Measurements from ENCODE around the gene SUMO1. TPM values are rescaled to one million over a fixed set of nuclear protein-coding genes. Genes with fewer than 3 reads are reported as not detected.

The SUMO1 gene
- total RNA-seq, 1 donor: 158 TPM

DNA sequence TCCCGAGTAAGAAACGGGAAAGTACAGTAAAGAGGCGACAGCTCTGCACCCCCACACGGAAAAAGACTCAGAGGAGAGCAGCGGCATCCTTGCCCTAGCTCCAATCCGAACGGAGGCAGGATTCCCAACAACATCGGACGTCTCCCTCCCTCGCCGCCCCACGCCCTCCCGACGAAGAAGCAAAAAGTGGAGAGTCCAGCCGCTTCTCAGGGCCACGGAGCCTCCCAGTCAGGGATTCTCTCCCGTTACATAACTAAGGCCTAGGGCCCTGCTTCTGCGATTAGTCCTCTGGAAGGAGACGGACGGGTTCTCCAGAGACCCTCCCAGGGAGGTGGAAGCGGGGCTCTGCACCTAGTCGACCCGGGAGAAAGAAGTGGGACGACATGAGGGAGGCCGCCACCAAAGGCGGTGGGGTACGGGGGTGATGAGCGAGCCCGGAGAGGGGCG is 587 bp downstream of the SUMO1 start:
- TF ChIP-seq, protein P1, sequence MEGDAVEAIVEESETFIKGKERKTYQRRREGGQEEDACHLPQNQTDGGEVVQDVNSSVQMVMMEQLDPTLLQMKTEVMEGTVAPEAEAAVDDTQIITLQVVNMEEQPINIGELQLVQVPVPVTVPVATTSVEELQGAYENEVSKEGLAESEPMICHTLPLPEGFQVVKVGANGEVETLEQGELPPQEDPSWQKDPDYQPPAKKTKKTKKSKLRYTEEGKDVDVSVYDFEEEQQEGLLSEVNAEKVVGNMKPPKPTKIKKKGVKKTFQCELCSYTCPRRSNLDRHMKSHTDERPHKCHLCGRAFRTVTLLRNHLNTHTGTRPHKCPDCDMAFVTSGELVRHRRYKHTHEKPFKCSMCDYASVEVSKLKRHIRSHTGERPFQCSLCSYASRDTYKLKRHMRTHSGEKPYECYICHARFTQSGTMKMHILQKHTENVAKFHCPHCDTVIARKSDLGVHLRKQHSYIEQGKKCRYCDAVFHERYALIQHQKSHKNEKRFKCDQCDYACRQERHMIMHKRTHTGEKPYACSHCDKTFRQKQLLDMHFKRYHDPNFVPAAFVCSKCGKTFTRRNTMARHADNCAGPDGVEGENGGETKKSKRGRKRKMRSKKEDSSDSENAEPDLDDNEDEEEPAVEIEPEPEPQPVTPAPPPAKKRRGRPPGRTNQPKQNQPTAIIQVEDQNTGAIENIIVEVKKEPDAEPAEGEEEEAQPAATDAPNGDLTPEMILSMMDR (IDR thresholded peaks at IDR 0.05; ENCODE audit: insufficient read depth, low read length): peak; percentile 8
- DNase-seq (ENCODE audit: low read depth): peak; percentile 52
- H3K4me3 ChIP-seq (ENCODE audit: low read depth, low read length): peak overlapping the region; percentile 93

DNA sequence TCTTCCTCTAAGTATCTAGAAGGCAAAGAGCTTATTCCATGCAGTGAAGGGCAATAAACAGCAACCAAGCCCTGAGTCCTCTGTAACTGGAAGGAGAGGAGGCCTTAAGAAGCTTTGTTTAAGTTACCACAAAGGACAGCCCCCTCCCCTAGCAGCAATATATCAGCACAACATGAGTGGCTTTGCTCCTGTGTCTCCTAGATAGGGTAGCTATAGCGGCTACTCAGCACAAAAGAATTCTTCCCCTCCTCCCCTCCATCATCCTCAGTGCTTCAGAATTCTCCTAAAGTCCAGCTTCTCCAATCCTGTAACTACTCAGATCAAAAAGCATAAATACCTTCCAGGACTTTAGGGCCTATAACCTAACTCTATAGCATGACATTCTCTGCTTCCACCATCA is 16.5 kb downstream of the SUMO1 start:
- DNase-seq (ENCODE audit: low read depth): peak; percentile 20
- no peak overlapping the region for H3K4me3 ChIP-seq (ENCODE audit: low read depth, low read length)

DNA sequence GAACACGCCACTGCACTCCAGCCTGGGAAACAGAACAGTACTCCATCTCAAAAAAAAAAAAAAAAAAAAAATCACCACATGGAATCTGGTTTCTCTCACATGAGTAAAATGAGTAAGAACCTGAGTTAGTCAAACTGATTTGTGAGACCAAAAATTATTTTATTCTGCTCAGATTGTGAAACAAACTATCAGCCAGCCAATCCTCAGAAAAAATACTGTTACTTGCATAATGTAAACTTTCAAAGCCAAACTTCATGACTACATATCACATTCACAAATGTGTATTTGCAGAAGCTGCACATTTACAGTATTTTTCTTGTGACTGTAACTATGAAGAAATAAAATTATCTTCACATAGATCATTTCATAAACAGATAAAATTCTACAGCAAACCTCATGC is 23.2 kb downstream of the SUMO1 start:
- DNase-seq (ENCODE audit: low read depth): peak; percentile 45
- no peak overlapping the region for H3K4me3 ChIP-seq (ENCODE audit: low read depth, low read length)
- TF ChIP-seq, protein P1 (IDR thresholded peaks at IDR 0.05; ENCODE audit: insufficient read depth, low read length): no peak

More for the DNA sequence above, 16.5 kb downstream of the SUMO1 start:
- TF ChIP-seq, protein P1 (IDR thresholded peaks at IDR 0.05; ENCODE audit: insufficient read depth, low read length): no peak

DNA sequence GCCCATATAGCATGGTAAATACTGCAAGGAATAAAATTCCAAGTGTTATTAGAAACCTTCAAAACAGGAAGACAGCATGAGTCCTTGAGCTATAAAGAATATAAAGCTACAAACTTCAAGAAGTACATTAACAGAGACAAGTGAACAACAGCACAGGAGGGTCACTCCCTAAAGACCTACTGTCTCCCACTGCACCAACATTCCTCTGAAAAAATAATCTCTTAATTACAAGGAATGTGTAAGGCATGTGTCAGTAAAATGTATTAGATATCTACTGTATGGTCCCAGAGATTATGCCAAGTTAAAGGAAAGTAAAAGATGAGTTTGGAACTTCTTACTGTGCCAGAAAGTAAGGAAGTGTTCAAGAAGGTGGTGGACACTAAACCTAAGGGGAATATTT is 29.9 kb downstream of the SUMO1 start:
- TF ChIP-seq, protein P1 (IDR thresholded peaks at IDR 0.05; ENCODE audit: insufficient read depth, low read length): no peak
- no peak for DNase-seq (ENCODE audit: low read depth)
- no peak overlapping the region for H3K4me3 ChIP-seq (ENCODE audit: low read depth, low read length)

DNA sequence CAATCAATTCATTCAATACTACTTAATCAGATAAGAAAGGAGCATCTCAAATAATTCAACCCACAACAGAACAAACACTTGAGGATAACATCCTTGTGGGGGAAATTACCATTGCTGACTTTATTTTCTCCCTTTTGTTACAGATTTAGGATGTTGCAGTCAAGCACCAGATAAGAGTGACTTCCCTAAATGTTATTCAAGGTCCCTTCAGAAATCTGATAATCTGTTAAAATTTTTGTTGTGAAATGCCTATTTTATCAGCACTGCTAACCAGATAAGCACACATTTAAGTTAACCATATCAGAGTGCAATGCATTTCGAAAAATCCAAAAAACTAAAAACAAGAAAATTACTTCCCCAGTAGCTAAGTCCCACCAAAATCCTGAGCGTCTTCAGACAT is 33.5 kb downstream of the SUMO1 start:
- H3K4me3 ChIP-seq (ENCODE audit: low read depth, low read length): no peak overlapping the region
- no peak for DNase-seq (ENCODE audit: low read depth)
- TF ChIP-seq, protein P1 (IDR thresholded peaks at IDR 0.05; ENCODE audit: insufficient read depth, low read length): no peak

DNA sequence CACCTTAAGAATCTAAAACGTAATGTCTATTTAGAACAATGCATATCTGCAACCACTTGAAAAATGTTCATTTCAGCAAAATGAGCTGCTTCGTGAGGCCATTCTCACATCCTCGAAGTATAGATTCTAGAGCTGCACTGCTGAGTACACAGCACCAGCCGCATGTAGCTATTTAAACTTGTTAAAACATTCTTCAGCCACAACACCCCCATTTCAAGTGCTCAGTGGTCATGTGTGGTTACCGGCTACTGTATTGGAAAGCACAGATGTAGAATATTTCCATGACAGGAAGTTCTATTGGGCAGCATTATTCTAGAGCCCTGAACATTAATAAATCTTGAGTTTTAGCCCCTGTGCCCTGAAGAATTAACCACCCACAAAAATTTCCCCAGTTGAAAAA is 35.0 kb downstream of the SUMO1 start:
- no peak for DNase-seq (ENCODE audit: low read depth)
- H3K4me3 ChIP-seq (ENCODE audit: low read depth, low read length): no peak overlapping the region
- TF ChIP-seq, protein P1 (IDR thresholded peaks at IDR 0.05; ENCODE audit: insufficient read depth, low read length): no peak

Data from fibroblast of the aortic adventitia (primary cell).